Effector memory CD8-positive, alpha-beta T cell (primary cell): ENCODE measurements around the gene MARCHF10.
"Not testable (repeated sequence)": the region's sequence is repeated elsewhere in the genome, so short reads cannot be mapped to it uniquely, and the experiment has no call there.

Source experiments
- ATAC-seq: fragments of 150-1000 bp; cut with Tn5 transposase; replicated peaks from 2 replicates; pipeline ENCODE4 v1.10.0; 2021; ENCODE audit warnings: mild to moderate bottlenecking, moderate library complexity
- DNase-seq, 3 experiments: peaks; one replicate each; pipeline ENCODE4 v3.0.0; 2021
- H3K27ac Mint-ChIP-seq, 2 donors: one replicate each; pipeline ENCODE4 v1.8.0; 2022; ENCODE audit warnings: mild to moderate bottlenecking in 2 of 2, mixed read lengths in 2 of 2, moderate library complexity in 2 of 2
- H3K27me3 Mint-ChIP-seq, 2 donors: one replicate each; pipeline ENCODE4 v1.8.0; 2022; ENCODE audit warnings: mixed read lengths in 2 of 2
- H3K36me3 Mint-ChIP-seq: one replicate; pipeline ENCODE4 v1.8.0; 2022; ENCODE audit warnings: mild to moderate bottlenecking, moderate library complexity, mixed read lengths; ENCODE audit not compliant: insufficient read depth
- H3K4me1 Mint-ChIP-seq, 2 donors: one replicate each; pipeline ENCODE4 v1.8.0; 2022; ENCODE audit warnings: low read depth in 2 of 2, mixed read lengths in 2 of 2
- H3K4me3 Mint-ChIP-seq, 2 donors: one replicate each; pipeline ENCODE4 v1.8.0; 2022; ENCODE audit warnings: mild to moderate bottlenecking in 2 of 2, mixed read lengths in 2 of 2, moderate library complexity in 2 of 2
- H3K9me3 Mint-ChIP-seq, 2 donors: one replicate each; pipeline ENCODE4 v1.8.0; 2022; ENCODE audit warnings: mixed read lengths in 2 of 2

MARCHF10 gene

DNA sequence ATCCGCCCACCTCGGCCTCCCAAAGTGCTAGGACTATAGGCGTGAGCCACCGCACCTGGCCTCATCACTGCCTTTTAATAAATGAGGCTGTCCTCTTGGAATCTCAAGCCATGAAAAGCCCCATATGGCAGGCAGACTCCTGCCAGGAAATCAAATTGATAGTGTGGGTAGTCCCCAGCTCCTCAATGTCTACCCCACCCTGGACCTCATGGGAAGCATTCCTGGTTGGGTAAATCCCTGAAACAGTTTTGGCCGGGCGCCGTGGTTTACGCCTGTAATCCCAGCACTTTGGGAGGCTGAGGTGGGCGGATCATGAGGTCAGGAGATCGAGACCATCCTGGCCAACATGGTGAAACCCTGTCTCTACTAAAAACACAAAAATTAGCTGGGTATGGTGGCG is 109.7 kb downstream of the MARCHF10 start:
- peaks cover 14 to 33% of the 10 kb centered on the region in 2 donors for H3K27me3 Mint-ChIP-seq
- not testable (repeated sequence) for H3K36me3 Mint-ChIP-seq, H3K4me3 Mint-ChIP-seq, H3K27ac Mint-ChIP-seq, H3K9me3 Mint-ChIP-seq, DNase-seq, ATAC-seq, H3K4me1 Mint-ChIP-seq

DNA sequence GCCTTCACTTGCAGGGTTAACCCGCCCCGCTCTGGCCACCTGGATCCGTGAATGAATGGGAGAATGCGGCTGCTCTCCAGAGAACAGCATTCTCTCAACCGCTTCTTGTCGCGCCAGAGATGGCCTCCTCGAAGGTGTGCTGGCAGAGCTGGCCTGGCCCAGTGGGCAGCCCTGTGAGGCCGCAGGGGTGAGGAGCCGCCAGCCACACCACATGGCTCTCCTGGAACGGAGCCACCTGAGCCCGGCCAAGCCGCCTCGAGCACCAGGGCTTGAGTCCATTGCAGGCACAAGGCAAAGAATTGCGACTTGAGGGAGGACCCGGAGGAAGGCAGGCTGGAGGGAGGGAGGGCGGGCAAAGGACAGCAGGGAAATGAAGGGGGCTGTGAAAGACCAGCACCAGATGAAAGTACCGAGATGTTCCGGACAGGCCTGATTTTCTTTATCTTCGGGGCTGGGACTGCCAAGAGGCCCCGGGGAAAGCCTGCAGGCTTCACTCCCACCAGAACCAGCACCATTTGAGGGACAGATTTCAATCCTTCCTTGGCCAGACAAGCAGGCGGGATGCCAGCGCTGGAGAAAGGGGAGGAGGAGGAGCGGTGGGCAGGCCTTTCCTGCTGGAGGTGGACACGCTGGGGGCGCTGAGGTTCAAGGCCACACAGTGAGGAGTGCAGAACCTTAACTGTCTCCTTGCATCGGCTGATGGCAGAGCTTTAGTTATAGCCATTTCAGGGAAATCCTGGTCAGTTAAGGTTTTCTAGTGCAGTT is 111.2 kb downstream of the MARCHF10 start:
- DNase-seq (no peak), ATAC-seq (no peak)
- Mint-ChIP-seq H3K36me3 (no peaks in the 10 kb centered on the region), H3K27ac (no peak overlapping the region), H3K4me1 (no peaks in the 10 kb centered on the region), H3K9me3 (no peaks in the 10 kb centered on the region), H3K27me3 (peaks cover 14 to 33% of the 10 kb centered on the region in 2 donors), H3K4me3 (no peak overlapping the region)

GRCh38 chr17:62696256-62696655 is 111.9 kb downstream of the MARCHF10 start:
- Mint-ChIP-seq H3K36me3 (no peaks in the 10 kb centered on the region), H3K9me3 (no peaks in the 10 kb centered on the region), H3K27ac (no peak overlapping the region), H3K27me3 (peaks cover 14 to 33% of the 10 kb centered on the region in 2 donors), H3K4me1 (no peaks in the 10 kb centered on the region), H3K4me3 (no peak overlapping the region)
- ATAC-seq (no peak), DNase-seq (no peak)

DNA sequence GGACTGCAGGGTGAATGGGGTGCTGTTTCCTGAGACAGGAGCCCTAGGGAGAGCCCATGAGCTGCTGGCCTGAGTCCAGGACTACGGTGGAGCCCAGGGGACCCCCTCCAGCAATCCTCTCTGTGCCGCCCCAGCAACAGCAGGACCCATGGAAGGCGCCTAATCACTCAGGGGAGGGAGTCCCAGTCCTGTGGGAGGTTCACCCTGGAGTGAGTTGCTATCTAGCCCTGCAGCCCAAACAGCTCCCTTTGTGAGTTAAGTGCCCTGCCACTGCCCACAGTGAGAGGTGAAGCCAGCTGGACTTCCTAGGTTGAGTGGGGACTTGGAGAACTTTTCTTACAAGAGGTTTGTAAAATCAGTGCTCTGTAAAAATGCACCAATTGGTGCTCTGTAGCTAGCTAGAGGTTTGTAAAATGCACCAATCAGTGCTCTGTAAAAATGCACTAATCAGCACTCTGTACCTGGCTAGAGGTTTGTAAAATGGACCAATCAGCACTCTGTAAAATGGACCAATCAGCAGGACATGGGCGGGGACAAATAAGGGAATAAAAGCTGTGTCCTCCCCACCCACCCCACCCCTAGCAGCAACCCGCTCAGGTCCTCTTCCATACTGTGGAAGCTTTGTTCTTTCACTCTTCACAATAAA is 112.9 kb downstream of the MARCHF10 start:
- peaks cover 14 to 32% of the 10 kb centered on the region in 2 donors for H3K27me3 Mint-ChIP-seq
- DNase-seq, H3K4me1 Mint-ChIP-seq, ATAC-seq, H3K4me3 Mint-ChIP-seq, H3K9me3 Mint-ChIP-seq, H3K36me3 Mint-ChIP-seq, H3K27ac Mint-ChIP-seq: not testable (repeated sequence)

DNA sequence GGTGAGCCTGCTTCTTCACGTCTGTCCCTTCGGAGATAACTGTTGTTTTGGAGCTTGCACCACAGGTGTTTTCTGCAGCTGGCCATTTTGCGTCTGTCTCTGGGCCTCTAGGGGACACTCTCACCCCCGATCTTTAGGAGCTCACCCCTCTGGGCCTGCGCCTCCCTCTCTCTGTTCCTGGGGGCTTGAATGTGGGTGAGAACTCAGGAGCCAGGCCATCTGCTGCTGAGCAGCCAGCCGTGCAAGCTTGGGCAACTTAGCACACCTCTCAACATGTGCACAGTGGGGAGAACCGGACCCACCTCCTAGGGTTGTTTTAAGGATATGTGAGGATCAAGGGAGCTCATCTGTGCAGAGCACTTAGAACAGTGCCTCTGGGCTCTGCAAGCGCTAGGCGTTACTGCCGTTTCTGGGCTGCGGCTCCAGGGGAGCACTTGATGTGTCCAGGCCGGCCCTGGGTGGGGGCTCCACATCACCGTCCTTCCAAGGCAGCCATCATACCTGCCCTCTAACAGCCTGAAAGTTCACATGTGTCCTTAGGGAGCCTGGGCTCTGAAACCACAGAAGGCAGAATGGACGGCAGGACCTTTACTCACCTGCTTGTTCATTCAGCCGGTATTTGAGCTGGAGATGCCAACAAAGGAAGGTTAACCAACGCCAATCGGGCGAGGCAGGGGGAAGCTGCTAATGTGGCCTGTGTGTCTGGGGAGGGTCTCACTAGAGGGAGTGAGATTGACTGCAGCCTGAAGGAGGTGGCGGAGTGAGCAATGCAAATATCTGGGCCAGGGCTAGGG is 114.3 kb downstream of the MARCHF10 start:
- no peak for ATAC-seq
- H3K36me3 Mint-ChIP-seq = no peaks in the 10 kb centered on the region
- H3K4me3 Mint-ChIP-seq = no peak overlapping the region
- peaks cover 14 to 23% of the 10 kb centered on the region in 2 donors for H3K27me3 Mint-ChIP-seq
- H3K4me1 Mint-ChIP-seq = no peaks in the 10 kb centered on the region
- no peaks in the 10 kb centered on the region for H3K9me3 Mint-ChIP-seq
- peak overlapping the region in 1 of 2 donors; percentile 29 for H3K27ac Mint-ChIP-seq
- DNase-seq = no peak

- Mint-ChIP-seq H3K9me3 (no peaks in the 10 kb centered on the region), H3K27me3 (peaks cover 14 to 23% of the 10 kb centered on the region in 2 donors), H3K27ac (no peak overlapping the region), H3K4me1 (no peaks in the 10 kb centered on the region), H3K4me3 (no peak overlapping the region), H3K36me3 (no peaks in the 10 kb centered on the region)
- DNase-seq (no peak), ATAC-seq (no peak)
Measured at GRCh38 chr17:62692721-62693431, 115.2 kb downstream of the MARCHF10 start.

GRCh38 chr17:62692159-62692651 is 115.9 kb downstream of the MARCHF10 start:
- no peak overlapping the region for H3K27ac Mint-ChIP-seq
- no peaks in the 10 kb centered on the region for H3K9me3 Mint-ChIP-seq

GRCh38 chr17:62691589-62691915 is 116.6 kb downstream of the MARCHF10 start:
- H3K9me3 Mint-ChIP-seq, H3K4me1 Mint-ChIP-seq, H3K4me3 Mint-ChIP-seq, ATAC-seq, DNase-seq, H3K27ac Mint-ChIP-seq, H3K36me3 Mint-ChIP-seq: not testable (repeated sequence)
- peaks cover 14 to 21% of the 10 kb centered on the region in 2 donors for H3K27me3 Mint-ChIP-seq

More at GRCh38 chr17:62692159-62692651, 115.9 kb downstream of the MARCHF10 start:
- DNase-seq = no peak
- H3K4me1 Mint-ChIP-seq = no peaks in the 10 kb centered on the region
- H3K36me3 Mint-ChIP-seq = no peaks in the 10 kb centered on the region
- no peak overlapping the region for H3K4me3 Mint-ChIP-seq
- peaks cover 14 to 23% of the 10 kb centered on the region in 2 donors for H3K27me3 Mint-ChIP-seq
- no peak for ATAC-seq

DNA sequence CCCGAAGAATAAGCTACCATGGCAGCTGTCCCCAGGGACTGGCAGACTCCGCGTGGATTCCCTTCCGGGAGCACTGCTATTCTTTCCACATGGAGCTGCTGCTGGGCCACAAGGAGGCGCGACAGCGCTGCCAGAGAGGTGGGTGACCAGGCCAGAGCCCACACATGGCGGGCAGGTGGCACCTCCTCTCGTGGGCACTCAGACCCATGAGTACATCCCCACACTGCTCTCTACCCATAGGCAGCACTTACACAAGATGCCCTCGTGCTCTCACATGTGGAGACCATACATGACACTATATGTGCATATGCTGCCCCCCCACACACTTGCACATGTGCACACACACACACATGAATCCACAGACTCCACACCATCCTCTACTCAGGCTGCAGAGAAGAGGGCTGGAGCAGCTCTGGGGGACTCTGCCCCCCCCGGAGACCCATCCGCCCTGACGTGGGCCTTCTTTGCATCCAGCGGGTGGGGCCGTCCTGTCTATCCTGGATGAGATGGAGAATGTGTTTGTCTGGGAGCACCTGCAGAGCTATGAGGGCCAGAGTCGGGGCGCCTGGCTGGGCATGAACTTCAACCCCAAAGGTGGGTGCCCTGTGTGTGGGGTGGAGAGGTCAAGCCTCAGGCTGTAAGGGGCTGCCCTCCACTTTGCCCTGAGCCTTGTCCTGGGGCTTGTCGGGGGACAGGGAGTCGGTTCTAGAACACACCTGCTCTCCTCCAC is 117.8 kb downstream of the MARCHF10 start:
- H3K36me3 Mint-ChIP-seq = no peaks in the 10 kb centered on the region

GRCh38 chr17:62689441-62690167 is 118.5 kb downstream of the MARCHF10 start:
- ATAC-seq (no peak), DNase-seq (no peak)
- Mint-ChIP-seq H3K36me3 (no peaks in the 10 kb centered on the region), H3K27ac (no peak overlapping the region), H3K9me3 (no peaks in the 10 kb centered on the region), H3K4me1 (no peaks in the 10 kb centered on the region), H3K27me3 (peaks cover 5 to 8% of the 10 kb centered on the region in 2 donors), H3K4me3 (no peak overlapping the region)

More for the DNA sequence above, 117.8 kb downstream of the MARCHF10 start:
- DNase-seq (no peak), ATAC-seq (no peak)
- Mint-ChIP-seq H3K9me3 (no peaks in the 10 kb centered on the region), H3K4me3 (no peak overlapping the region), H3K27me3 (peaks cover 9 to 11% of the 10 kb centered on the region in 2 donors), H3K27ac (no peak overlapping the region), H3K4me1 (no peaks in the 10 kb centered on the region)

DNA sequence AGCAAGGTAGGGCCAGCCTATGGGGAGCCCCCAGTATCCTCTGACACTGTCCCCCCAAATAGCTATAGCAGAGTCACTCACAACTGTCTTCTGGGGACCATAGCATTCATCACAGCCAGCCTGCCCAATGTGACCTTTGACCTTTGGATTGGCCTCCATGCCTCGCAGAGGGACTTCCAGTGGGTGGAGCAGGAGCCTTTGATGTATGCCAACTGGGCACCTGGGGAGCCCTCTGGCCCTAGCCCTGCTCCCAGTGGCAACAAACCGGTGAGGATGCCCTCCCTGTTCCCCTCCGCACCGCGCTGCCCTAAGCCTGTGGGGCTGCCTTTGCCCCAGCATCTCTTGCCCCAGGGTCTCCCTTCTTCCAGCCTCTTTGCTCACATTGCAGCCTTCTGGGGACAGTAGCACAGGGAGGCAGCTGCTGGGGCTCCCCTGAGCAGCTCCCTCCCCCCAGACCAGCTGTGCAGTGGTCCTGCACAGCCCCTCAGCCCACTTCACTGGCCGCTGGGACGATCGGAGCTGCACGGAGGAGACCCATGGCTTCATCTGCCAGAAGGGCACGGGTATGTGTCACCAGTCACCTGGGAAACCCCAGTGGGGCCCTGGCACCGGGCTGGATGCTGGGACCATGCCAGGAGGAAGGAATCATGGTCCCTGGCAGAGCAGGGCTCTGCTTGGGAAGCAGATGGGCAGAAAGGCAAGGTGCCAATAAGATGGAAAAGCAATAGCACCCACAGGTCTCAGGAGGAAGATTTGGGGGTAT is 119.5 kb downstream of the MARCHF10 start:
- DNase-seq (no peak), ATAC-seq (no peak)
- H3K4me3 Mint-ChIP-seq = no peak overlapping the region
- H3K36me3 Mint-ChIP-seq = no peaks in the 10 kb centered on the region
- no peaks in the 10 kb centered on the region for H3K27me3 Mint-ChIP-seq
- no peaks in the 10 kb centered on the region for H3K9me3 Mint-ChIP-seq
- H3K4me1 Mint-ChIP-seq = no peaks in the 10 kb centered on the region
- no peak overlapping the region for H3K27ac Mint-ChIP-seq

DNA sequence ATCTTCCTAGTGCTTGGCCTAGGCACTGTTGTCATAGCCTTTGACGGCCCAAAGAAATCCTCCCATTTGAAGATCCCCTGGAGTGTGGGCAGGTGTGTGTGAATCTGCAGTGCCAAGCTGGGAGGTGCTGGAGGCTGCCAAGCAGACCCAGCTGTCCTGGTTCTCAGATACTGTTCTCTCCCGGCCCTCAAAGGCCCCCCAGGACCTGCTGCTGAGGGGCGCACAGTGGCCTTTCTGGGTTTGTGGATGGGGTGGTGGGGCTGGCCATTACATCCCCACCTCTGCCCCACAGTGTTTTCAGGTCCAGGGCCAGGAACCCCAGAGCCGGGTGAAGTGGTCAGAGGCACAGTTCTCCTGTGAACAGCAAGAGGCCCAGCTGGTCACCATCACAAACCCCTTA is 120.1 kb downstream of the MARCHF10 start:
- H3K9me3 Mint-ChIP-seq = no peaks in the 10 kb centered on the region
- ATAC-seq (no peak), DNase-seq (no peak)
- no peaks in the 10 kb centered on the region for H3K4me1 Mint-ChIP-seq
- no peaks in the 10 kb centered on the region for H3K27me3 Mint-ChIP-seq
- H3K36me3 Mint-ChIP-seq = no peaks in the 10 kb centered on the region
- H3K4me3 Mint-ChIP-seq = no peak overlapping the region
- no peak overlapping the region for H3K27ac Mint-ChIP-seq
